K562 (cell line): ENCODE results near the gene PM20D1. TPM values are rescaled to one million over a fixed set of nuclear protein-coding genes. Genes with fewer than 3 reads are reported as not detected.
A peak's percentile ranks its signal among the peaks of the same experiment; 100 is the strongest.

Source experiments
- ATAC-seq: fragments of 200-7000 bp; cut with Tn5 transposase; 3 replicates; pipeline ENCODE4 v1.9.1; 2020; ENCODE audit warnings: moderate library complexity
- BruUV-seq: library from RNA; stranded (reverse); fragments of 400-500 nt; replicated peaks from 2 replicates; lab custom pipeline; 2021; lab: Mats Ljungman, UMichigan
- CTCF ChIA-PET: fragments of 300-600 bp; formaldehyde crosslinking; extraction: SDS; loops from one replicate; lab custom pipeline; 2021; ENCODE audit warnings: low intra/inter-chr PET ratio; lab: Yijun Ruan, JAX
- POLR2A ChIA-PET: fragments of 300-600, 350-650 bp; sonication (Branson Sonifier 250); formaldehyde crosslinking; extraction: SDS; loops from one replicate; lab custom pipeline; 2021; ENCODE audit warnings: antibody characterized with exemption, inconsistent platforms; lab: Yijun Ruan, JAX
- DNase-seq, 4 experiments: peaks; one replicate each; pipeline versions ENCODE4 v3.0.0 to v3.0.0-alpha.2; 2011 to 2018; ENCODE audit warnings: low spot score in 3 of 4, mixed read lengths in 3 of 4; ENCODE audit errors: extremely low read depth in 1 of 4
- FAIRE-seq: peaks from 2 replicates; lab custom pipeline; 2011; peaks lifted over from hg19 to GRCh38; lab: Jason Lieb, UNC
- H2AFZ ChIP-seq: 2 replicates; pipeline ENCODE4 v1.6.0; 2011; ENCODE audit warnings: low read depth, low read length, control low read depth, inconsistent platforms
- H3K27ac ChIP-seq: fragments of 200-600 bp; 3 replicates; pipeline ENCODE4 v1.8.0; 2011; ENCODE audit warnings: low read depth, mild to moderate bottlenecking, control low read depth, inconsistent platforms, low read length, moderate library complexity, mixed read lengths; ENCODE audit errors: extremely low read depth
- H3K27me3 ChIP-seq, 2 experiments: fragments of 300-600 bp in 1 of 2; 2 replicates in 1 of 2; 3 replicates in 1 of 2; pipeline versions ENCODE4 v1.6.0 to v1.8.0; 2011; ENCODE audit warnings: inconsistent platforms in 2 of 2, low read length in 2 of 2, mild to moderate bottlenecking in 1 of 2, mixed read lengths in 1 of 2, moderate library complexity in 1 of 2; ENCODE audit not compliant: control insufficient read depth in 2 of 2, insufficient read depth in 2 of 2
- H3K36me3 ChIP-seq: fragments of 300-600 bp; 3 replicates; pipeline ENCODE4 v1.8.0; 2011; ENCODE audit warnings: mild to moderate bottlenecking, low read length, inconsistent platforms; ENCODE audit not compliant: control insufficient read depth, insufficient read depth
- H3K4me1 ChIP-seq, 2 experiments: fragments of 200-600 bp in 1 of 2; replicated peaks in 1 of 2; 2 replicates in 1 of 2; 3 replicates in 1 of 2; pipeline versions ENCODE4 v1.5.1 to v1.8.0; 2011; ENCODE audit warnings: inconsistent platforms in 2 of 2, low read length in 2 of 2, mild to moderate bottlenecking in 1 of 2, mixed read lengths in 1 of 2, moderate library complexity in 1 of 2; ENCODE audit not compliant: control insufficient read depth in 2 of 2, insufficient read depth in 2 of 2
- H3K4me2 ChIP-seq: 2 replicates; pipeline ENCODE4 v1.6.1; 2011; ENCODE audit warnings: low read length, control low read depth, inconsistent platforms, mixed read lengths; ENCODE audit not compliant: insufficient read depth
- H3K4me3 ChIP-seq: fragments of 200-600 bp; sonication (generic), shearing (Covaris generic); 2 replicates; pipeline ENCODE4 v1.5.1; 2016; ENCODE audit warnings: control low read depth, inconsistent platforms
- H3K79me2 ChIP-seq: fragments of 200-600 bp; 3 replicates; pipeline ENCODE4 v1.8.0; 2011; ENCODE audit warnings: low read length, inconsistent platforms; ENCODE audit not compliant: control insufficient read depth, insufficient read depth
- H3K9ac ChIP-seq, 2 experiments: 2 replicates each; pipeline versions ENCODE4 v1.6.0 to v1.6.1; 2011; ENCODE audit warnings: low read depth in 2 of 2, low read length in 2 of 2, control low read depth in 1 of 2, inconsistent platforms in 1 of 2, mild to moderate bottlenecking in 1 of 2, mixed read lengths in 1 of 2; ENCODE audit not compliant: insufficient read depth in 1 of 2
- H3K9me1 ChIP-seq: one replicate; pipeline ENCODE4 v1.6.0; 2011; ENCODE audit warnings: inconsistent platforms, mild to moderate bottlenecking, low read length, moderate library complexity; ENCODE audit not compliant: control insufficient read depth, insufficient read depth
- H3K9me3 ChIP-seq: replicated peaks from 2 replicates; pipeline ENCODE4 v1.5.1; 2011; ENCODE audit warnings: low read depth, low read length, inconsistent platforms; ENCODE audit not compliant: control insufficient read depth, insufficient read depth
- H4K20me1 ChIP-seq: replicated peaks from 2 replicates; pipeline ENCODE4 v1.6.1; 2011; ENCODE audit warnings: low read length, inconsistent platforms, mixed read lengths; ENCODE audit not compliant: control insufficient read depth, insufficient read depth
- WGBS: fragments of 100-300 bp; shearing (Covaris generic); methylation state at CpG from one replicate; pipeline ENCODE4 v1.1.6; 2016; ENCODE audit warnings: low coverage, mixed read lengths; ENCODE audit not compliant: insufficient coverage; ENCODE audit errors: missing lambda C conversion rate; 5-methylcytosine and 5-hydroxymethylcytosine counted together
- in situ Hi-C: fragments of 300-500 bp; cut with MboI; formaldehyde crosslinking; loops from 4 replicates; pipeline ENCODE4 v1.15.0; 2018; ENCODE audit warnings: inconsistent platforms, mixed read lengths
- intact Hi-C: fragments of 100-400 bp; cut with micrococcal nuclease; formaldehyde crosslinking; loops from 2 replicates; pipeline ENCODE4 v1.14.2; 2022
- polyA plus RNA-seq, 8 experiments: library from polyadenylated mRNA; depleted of rRNA in 4 of 8; stranded (reverse) in 5 of 8; unstranded in 3 of 8; fragments of >200 nt; fragmentation: Nextera tagmentation in 2 of 8; fragmentation: Illumina TruSeq in 1 of 8; extraction: Ambion mirVana in 2 of 8; extraction: Trizol in 1 of 8; gene quantifications; 2 replicates each; pipeline versions ENCODE4 v1.2.1 to v1.2.3, GENCODE V29; 2011 to 2014; ENCODE audit warnings: inconsistent platforms in 1 of 8, missing spikeins in 1 of 8
- total RNA-seq, 7 experiments: library from RNA; depleted of rRNA in 6 of 7; stranded (reverse); fragments of >200 nt in 6 of 7; fragmentation: Illumina TruSeq in 2 of 7; extraction: Trizol in 2 of 7; gene quantifications; 2 replicates each; pipeline versions ENCODE4 v1.2.1 to v1.2.3, GENCODE V29; 2011 to 2021; ENCODE audit warnings: low replicate concordance in 1 of 7
- TF ChIP-seq, protein P1 (sequence below): fragments of 450-650 bp; IDR thresholded peaks from 2 replicates; pipeline ENCODE4 v1.6.1; 2016
- TF ChIP-seq, protein P2 (sequence below), 2 experiments: fragments of 450-650 bp; formaldehyde crosslinking in 1 of 2; IDR thresholded peaks; 2 replicates each; pipeline versions ENCODE4 v1.4.0 to v1.6.1; 2014 to 2020; ENCODE audit warnings: mild to moderate bottlenecking in 2 of 2, borderline replicate concordance in 1 of 2, low read depth in 1 of 2

Gene PM20D1
- total and polyA plus RNA-seq, 9 of the 15 experiments (the other 6 are each of a cell fraction or from before 2014, with no cell fraction given), result not detected

DNA sequence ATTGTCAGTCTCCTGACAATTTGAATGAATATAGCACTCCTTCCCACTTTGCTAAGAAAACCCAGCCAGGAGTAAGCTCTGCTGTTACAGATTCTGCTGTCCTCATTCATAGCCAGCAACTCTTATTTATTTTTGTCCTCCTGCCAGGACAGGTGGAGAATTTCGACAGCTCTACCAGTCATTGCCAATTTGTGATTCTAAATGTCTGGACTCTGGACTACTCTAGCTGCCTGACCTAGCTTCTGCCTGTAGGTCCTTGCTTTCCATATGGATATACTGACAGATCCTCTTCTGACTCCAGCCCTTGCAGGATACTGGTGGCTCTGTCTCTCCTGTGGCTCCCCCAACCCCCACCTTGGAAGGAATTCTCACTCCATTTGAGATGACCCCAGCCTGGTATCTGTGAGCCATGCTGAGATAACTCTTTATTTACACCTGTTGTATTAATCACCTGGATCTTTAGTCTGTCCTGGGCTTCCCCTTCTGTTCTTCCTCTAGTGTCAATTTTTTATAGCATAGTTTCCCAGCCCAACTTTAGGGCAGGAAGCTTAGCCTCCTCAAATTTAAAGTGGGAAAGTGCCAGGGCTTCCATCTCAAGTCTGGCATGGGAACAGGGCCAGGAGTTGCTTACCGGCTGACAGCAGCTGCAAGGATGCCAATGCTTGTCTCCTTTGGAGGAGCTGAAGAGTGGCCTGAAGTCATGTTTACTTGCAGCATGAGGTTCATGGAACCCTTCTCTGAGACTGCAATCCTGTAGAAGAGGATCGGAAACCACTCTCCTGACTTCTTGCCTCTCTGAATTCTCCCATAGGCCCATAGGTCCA is 6.7 kb downstream of the PM20D1 start:
- H3K4me1 ChIP-seq, result no peaks in the 10 kb centered on the region; a peak in 1 of 5 replicates
- intact Hi-C loops, result no loop called here
- no peaks in the 10 kb centered on the region for H4K20me1 ChIP-seq
- ATAC-seq, result no peak
- H3K4me3 ChIP-seq, result no peak overlapping the region
- H3K27ac ChIP-seq, result no peak overlapping the region
- in situ Hi-C loops, result no loop called here
- FAIRE-seq, result no peak
- no peaks in the 10 kb centered on the region for H3K36me3 ChIP-seq
- H3K27me3 ChIP-seq, result peaks cover 6 to 14% of the 10 kb centered on the region in 2 experiments; a peak in 2 of 5 replicates
- no peaks in the 10 kb centered on the region for H3K9me1 ChIP-seq
- H2AFZ ChIP-seq, result no peak overlapping the region
- no peak overlapping the region for H3K9ac ChIP-seq
- POLR2A ChIA-PET, result interaction anchor here (0.6 to 1.7 kb wide), 5 partner anchors 15 to 262 kb away, joined by 3 to 6 read pairs (median 3); no protein-coding TSS in a partner anchor
- WGBS, result 0% methylated on average over 3 of the region's 3 CpGs
- H3K79me2 ChIP-seq, result no peaks in the 10 kb centered on the region
- peak in 1 of 4 experiments; percentile 3 for DNase-seq
- no peak overlapping the region for H3K4me2 ChIP-seq
- H3K9me3 ChIP-seq, result no peaks in the 10 kb centered on the region
- TF ChIP-seq, protein P1, sequence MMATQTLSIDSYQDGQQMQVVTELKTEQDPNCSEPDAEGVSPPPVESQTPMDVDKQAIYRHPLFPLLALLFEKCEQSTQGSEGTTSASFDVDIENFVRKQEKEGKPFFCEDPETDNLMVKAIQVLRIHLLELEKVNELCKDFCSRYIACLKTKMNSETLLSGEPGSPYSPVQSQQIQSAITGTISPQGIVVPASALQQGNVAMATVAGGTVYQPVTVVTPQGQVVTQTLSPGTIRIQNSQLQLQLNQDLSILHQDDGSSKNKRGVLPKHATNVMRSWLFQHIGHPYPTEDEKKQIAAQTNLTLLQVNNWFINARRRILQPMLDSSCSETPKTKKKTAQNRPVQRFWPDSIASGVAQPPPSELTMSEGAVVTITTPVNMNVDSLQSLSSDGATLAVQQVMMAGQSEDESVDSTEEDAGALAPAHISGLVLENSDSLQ, result no peak
- TF ChIP-seq, protein P2, sequence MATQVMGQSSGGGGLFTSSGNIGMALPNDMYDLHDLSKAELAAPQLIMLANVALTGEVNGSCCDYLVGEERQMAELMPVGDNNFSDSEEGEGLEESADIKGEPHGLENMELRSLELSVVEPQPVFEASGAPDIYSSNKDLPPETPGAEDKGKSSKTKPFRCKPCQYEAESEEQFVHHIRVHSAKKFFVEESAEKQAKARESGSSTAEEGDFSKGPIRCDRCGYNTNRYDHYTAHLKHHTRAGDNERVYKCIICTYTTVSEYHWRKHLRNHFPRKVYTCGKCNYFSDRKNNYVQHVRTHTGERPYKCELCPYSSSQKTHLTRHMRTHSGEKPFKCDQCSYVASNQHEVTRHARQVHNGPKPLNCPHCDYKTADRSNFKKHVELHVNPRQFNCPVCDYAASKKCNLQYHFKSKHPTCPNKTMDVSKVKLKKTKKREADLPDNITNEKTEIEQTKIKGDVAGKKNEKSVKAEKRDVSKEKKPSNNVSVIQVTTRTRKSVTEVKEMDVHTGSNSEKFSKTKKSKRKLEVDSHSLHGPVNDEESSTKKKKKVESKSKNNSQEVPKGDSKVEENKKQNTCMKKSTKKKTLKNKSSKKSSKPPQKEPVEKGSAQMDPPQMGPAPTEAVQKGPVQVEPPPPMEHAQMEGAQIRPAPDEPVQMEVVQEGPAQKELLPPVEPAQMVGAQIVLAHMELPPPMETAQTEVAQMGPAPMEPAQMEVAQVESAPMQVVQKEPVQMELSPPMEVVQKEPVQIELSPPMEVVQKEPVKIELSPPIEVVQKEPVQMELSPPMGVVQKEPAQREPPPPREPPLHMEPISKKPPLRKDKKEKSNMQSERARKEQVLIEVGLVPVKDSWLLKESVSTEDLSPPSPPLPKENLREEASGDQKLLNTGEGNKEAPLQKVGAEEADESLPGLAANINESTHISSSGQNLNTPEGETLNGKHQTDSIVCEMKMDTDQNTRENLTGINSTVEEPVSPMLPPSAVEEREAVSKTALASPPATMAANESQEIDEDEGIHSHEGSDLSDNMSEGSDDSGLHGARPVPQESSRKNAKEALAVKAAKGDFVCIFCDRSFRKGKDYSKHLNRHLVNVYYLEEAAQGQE (IDR thresholded peaks at IDR 0.05; ENCODE audit: borderline replicate concordance), result no peak
- TF ChIP-seq, protein P2 (CRISPR knock-in tag; IDR thresholded peaks at IDR 0.05; ENCODE audit: low read depth), result no peak
- BruUV-seq, result no TSS peak
- CTCF ChIA-PET, result no interaction called here
